ENCODE measurements around the gene HNRNPA3. TPM values are rescaled to one million over a fixed set of nuclear protein-coding genes. Genes with fewer than 3 reads are reported as not detected.
A peak's percentile ranks its signal among the peaks of the same experiment; 100 is the strongest.

HNRNPA3 gene
- total RNA-seq, 1 donor from 2014 or later = 184 TPM

GRCh38 chr2:177250461-177250860 is 37.9 kb downstream of the HNRNPA3 start:
- TF ChIP-seq CTCF (IDR thresholded peaks at IDR 0.05; ENCODE audit: insufficient read depth, low read depth, low read length) = no peak
- TF ChIP-seq EZH2 (IDR thresholded peaks at IDR 0.05; ENCODE audit: insufficient read depth, low read length) = no peak
- Histone ChIP-seq H4K20me1 (ENCODE audit: insufficient read depth, low read length) (peaks cover 96% of the 10 kb centered on the region), H3K4me2 (ENCODE audit: low read length) (no peak overlapping the region), H3K79me2 (ENCODE audit: insufficient read depth, low read length) (peaks cover 98% of the 10 kb centered on the region), H3K4me3 (ENCODE audit: insufficient read depth, low read depth, low read length) (no peak overlapping the region), H3K27ac (ENCODE audit: low read depth, low read length) (no peak overlapping the region), H3K27me3 (ENCODE audit: insufficient read depth, low read length) (no peaks in the 10 kb centered on the region), H3K9ac (ENCODE audit: low read length) (no peak overlapping the region), H3K36me3 (ENCODE audit: insufficient read depth, low read length) (no peaks in the 10 kb centered on the region), H2AFZ (ENCODE audit: low read depth, low read length) (no peak overlapping the region), H3K4me1 (ENCODE audit: insufficient read depth, low read length) (peaks cover 26% of the 10 kb centered on the region), H3K9me3 (ENCODE audit: insufficient read depth, low read depth, low read length) (no peaks in the 10 kb centered on the region)
- DNase-seq (ENCODE audit: low read depth) (no peak), FAIRE-seq (no peak)
- Mint-ChIP-seq H3K4me1 (ENCODE audit: low read depth, unreplicated experiment) (peaks cover 51% of the 10 kb centered on the region), H3K27me3 (ENCODE audit: low read depth, unreplicated experiment) (no peaks in the 10 kb centered on the region), H3K27ac (ENCODE audit: unreplicated experiment) (no peak overlapping the region), H3K9me3 (ENCODE audit: unreplicated experiment) (no peaks in the 10 kb centered on the region), H3K4me3 (ENCODE audit: unreplicated experiment) (peak overlapping the region; percentile 8), H3K36me3 (ENCODE audit: low read depth, unreplicated experiment) (peaks cover 7% of the 10 kb centered on the region)

GRCh38 chr2:177251165-177251542 is 38.6 kb downstream of the HNRNPA3 start:
- no peak overlapping the region for H3K4me2 ChIP-seq (ENCODE audit: low read length)
- H3K9ac ChIP-seq (ENCODE audit: low read length) = no peak overlapping the region
- H3K36me3 ChIP-seq (ENCODE audit: insufficient read depth, low read length) = no peaks in the 10 kb centered on the region
- H3K9me3 Mint-ChIP-seq (ENCODE audit: unreplicated experiment) = no peaks in the 10 kb centered on the region
- no peak for FAIRE-seq
- H3K79me2 ChIP-seq (ENCODE audit: insufficient read depth, low read length) = peaks cover 99% of the 10 kb centered on the region
- H3K4me3 ChIP-seq (ENCODE audit: insufficient read depth, low read depth, low read length) = no peak overlapping the region
- H3K27me3 ChIP-seq (ENCODE audit: insufficient read depth, low read length) = no peaks in the 10 kb centered on the region
- H3K4me1 Mint-ChIP-seq (ENCODE audit: low read depth, unreplicated experiment) = peaks cover 52% of the 10 kb centered on the region
- H4K20me1 ChIP-seq (ENCODE audit: insufficient read depth, low read length) = peaks cover 97% of the 10 kb centered on the region
- no peaks in the 10 kb centered on the region for H3K9me3 ChIP-seq (ENCODE audit: insufficient read depth, low read depth, low read length)
- peak overlapping the region; percentile 89 for H3K27ac Mint-ChIP-seq (ENCODE audit: unreplicated experiment)
- no peak for TF ChIP-seq CTCF (IDR thresholded peaks at IDR 0.05; ENCODE audit: insufficient read depth, low read depth, low read length)
- no peak for TF ChIP-seq EZH2 (IDR thresholded peaks at IDR 0.05; ENCODE audit: insufficient read depth, low read length)
- peak overlapping the region; percentile 71 for H3K4me3 Mint-ChIP-seq (ENCODE audit: unreplicated experiment)
- H2AFZ ChIP-seq (ENCODE audit: low read depth, low read length) = no peak overlapping the region
- H3K36me3 Mint-ChIP-seq (ENCODE audit: low read depth, unreplicated experiment) = peaks cover 7% of the 10 kb centered on the region
- H3K27ac ChIP-seq (ENCODE audit: low read depth, low read length) = no peak overlapping the region
- H3K27me3 Mint-ChIP-seq (ENCODE audit: low read depth, unreplicated experiment) = no peaks in the 10 kb centered on the region
- no peak for DNase-seq (ENCODE audit: low read depth)
- H3K4me1 ChIP-seq (ENCODE audit: insufficient read depth, low read length) = peaks cover 24% of the 10 kb centered on the region

- Mint-ChIP-seq H3K27ac (ENCODE audit: unreplicated experiment) (peak overlapping the region; percentile 4), H3K4me1 (ENCODE audit: low read depth, unreplicated experiment) (peaks cover 51% of the 10 kb centered on the region), H3K27me3 (ENCODE audit: low read depth, unreplicated experiment) (no peaks in the 10 kb centered on the region), H3K9me3 (ENCODE audit: unreplicated experiment) (no peaks in the 10 kb centered on the region), H3K36me3 (ENCODE audit: low read depth, unreplicated experiment) (peaks cover 15% of the 10 kb centered on the region), H3K4me3 (ENCODE audit: unreplicated experiment) (no peak overlapping the region)
- no peak for FAIRE-seq
- Histone ChIP-seq H3K27ac (ENCODE audit: low read depth, low read length) (no peak overlapping the region), H4K20me1 (ENCODE audit: insufficient read depth, low read length) (peaks cover 99% of the 10 kb centered on the region), H3K4me2 (ENCODE audit: low read length) (no peak overlapping the region), H3K36me3 (ENCODE audit: insufficient read depth, low read length) (no peaks in the 10 kb centered on the region), H3K27me3 (ENCODE audit: insufficient read depth, low read length) (no peaks in the 10 kb centered on the region), H3K9me3 (ENCODE audit: insufficient read depth, low read depth, low read length) (no peaks in the 10 kb centered on the region), H3K4me1 (ENCODE audit: insufficient read depth, low read length) (peaks cover 22% of the 10 kb centered on the region), H2AFZ (ENCODE audit: low read depth, low read length) (no peak overlapping the region), H3K4me3 (ENCODE audit: insufficient read depth, low read depth, low read length) (no peak overlapping the region), H3K79me2 (ENCODE audit: insufficient read depth, low read length) (peaks cover 99% of the 10 kb centered on the region), H3K9ac (ENCODE audit: low read length) (no peak overlapping the region)
- TF ChIP-seq EZH2 (IDR thresholded peaks at IDR 0.05; ENCODE audit: insufficient read depth, low read length) = no peak
- TF ChIP-seq CTCF (IDR thresholded peaks at IDR 0.05; ENCODE audit: insufficient read depth, low read depth, low read length) = no peak
- DNase-seq (ENCODE audit: low read depth) = no peak
These were observed 40.4 kb downstream of the HNRNPA3 start for GRCh38 chr2:177252808-177253531.
